ENCODE data around the gene MYO18A.

DNA sequence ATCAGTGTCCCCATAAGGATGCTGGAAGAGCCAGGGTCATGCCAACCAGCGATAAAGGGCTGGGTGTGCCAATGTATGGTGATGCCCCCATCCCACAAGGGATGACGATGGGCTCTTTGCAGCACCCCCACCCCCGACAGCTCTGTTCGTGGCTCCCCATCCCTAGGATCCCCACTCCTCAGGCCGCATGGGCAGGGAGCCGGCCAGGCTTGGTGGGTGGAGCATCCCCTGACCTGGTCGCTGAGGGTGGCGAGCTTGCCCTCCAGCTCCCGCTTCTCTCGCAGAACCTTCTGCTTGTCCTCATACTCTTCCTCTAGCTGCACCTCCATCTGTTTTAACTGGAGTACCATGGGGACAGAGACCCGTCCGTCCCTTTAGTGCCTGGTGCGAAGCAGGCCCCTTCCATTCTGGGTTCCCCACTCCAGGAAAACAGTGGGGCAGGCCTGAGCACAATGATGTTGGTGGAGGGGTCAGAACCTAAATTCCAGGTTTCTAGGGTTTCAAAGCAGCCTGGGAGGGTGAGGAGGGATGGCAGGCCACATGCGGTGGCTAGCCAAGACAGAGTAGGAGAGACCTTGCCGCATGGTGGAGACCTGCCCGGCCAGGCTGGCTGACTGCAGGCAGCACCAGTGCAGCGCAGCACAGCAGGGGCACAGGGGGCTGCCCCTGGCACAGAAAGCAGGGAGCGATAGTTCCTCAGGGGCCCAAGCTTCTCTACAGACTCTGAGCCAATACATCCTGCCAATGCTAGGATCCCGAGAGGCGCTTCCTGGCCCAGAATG, 86.9 kb downstream of the MYO18A start:
- TF ChIP-seq, protein P1, sequence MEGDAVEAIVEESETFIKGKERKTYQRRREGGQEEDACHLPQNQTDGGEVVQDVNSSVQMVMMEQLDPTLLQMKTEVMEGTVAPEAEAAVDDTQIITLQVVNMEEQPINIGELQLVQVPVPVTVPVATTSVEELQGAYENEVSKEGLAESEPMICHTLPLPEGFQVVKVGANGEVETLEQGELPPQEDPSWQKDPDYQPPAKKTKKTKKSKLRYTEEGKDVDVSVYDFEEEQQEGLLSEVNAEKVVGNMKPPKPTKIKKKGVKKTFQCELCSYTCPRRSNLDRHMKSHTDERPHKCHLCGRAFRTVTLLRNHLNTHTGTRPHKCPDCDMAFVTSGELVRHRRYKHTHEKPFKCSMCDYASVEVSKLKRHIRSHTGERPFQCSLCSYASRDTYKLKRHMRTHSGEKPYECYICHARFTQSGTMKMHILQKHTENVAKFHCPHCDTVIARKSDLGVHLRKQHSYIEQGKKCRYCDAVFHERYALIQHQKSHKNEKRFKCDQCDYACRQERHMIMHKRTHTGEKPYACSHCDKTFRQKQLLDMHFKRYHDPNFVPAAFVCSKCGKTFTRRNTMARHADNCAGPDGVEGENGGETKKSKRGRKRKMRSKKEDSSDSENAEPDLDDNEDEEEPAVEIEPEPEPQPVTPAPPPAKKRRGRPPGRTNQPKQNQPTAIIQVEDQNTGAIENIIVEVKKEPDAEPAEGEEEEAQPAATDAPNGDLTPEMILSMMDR (IDR thresholded peaks at IDR 0.05): no peak
- no peak for TF ChIP-seq EZH2 (IDR thresholded peaks at IDR 0.05)
- TF ChIP-seq EZH2phosphoT487 (IDR thresholded peaks at IDR 0.05): no peak
